ENCODE measurements around the gene FBLN5. TPM values are rescaled to one million over a fixed set of nuclear protein-coding genes. Genes with fewer than 3 reads are reported as not detected.

FBLN5 gene
- total RNA-seq, 4 donors from 2014 or later: 77.7 to 186 (median 127) TPM

- H3K4me1 ChIP-seq: no peaks in the 10 kb centered on the region
- WGBS, 2 donors (ENCODE audit: low coverage in 1 of 2): 61 to 68% methylated on average over 3 to 4 of the region's 4 CpGs
- H3K9me3 ChIP-seq: no peaks in the 10 kb centered on the region
- no peak for ATAC-seq
- H3K27ac ChIP-seq: no peak overlapping the region
- no peak for TF ChIP-seq POLR2A (IDR thresholded peaks at IDR 0.05)
- TF ChIP-seq CTCF (IDR thresholded peaks at IDR 0.05): no peak
- no peak for TF ChIP-seq EP300 (IDR thresholded peaks at IDR 0.05)
- no peak for TF ChIP-seq POLR2AphosphoS5 (IDR thresholded peaks at IDR 0.05)
- H3K36me3 ChIP-seq: no peaks in the 10 kb centered on the region
- peaks cover 34% of the 10 kb centered on the region for H3K27me3 ChIP-seq
- no peak overlapping the region for H3K4me3 ChIP-seq
These were observed 104.1 kb downstream of the FBLN5 start for GRCh38 chr14:91843437-91843836.

GRCh38 chr14:91841065-91841464, 106.4 kb downstream of the FBLN5 start:
- H3K4me1 ChIP-seq: peaks cover 0 to 14% (median 5%) of the 10 kb centered on the region in 3 donors
- no peak overlapping the region for H3K27ac ChIP-seq
- no peaks in the 10 kb centered on the region for H3K36me3 ChIP-seq
- no peak overlapping the region for H3K4me3 ChIP-seq
- no peaks in the 10 kb centered on the region for H3K9me3 ChIP-seq
- no peak for ATAC-seq
- H3K27me3 ChIP-seq: peaks cover 58% of the 10 kb centered on the region
- TF ChIP-seq POLR2AphosphoS5 (IDR thresholded peaks at IDR 0.05): no peak
- TF ChIP-seq EP300 (IDR thresholded peaks at IDR 0.05): no peak
- no peak for TF ChIP-seq POLR2A (IDR thresholded peaks at IDR 0.05)
- no peak for TF ChIP-seq CTCF (IDR thresholded peaks at IDR 0.05)

- 88 to 91% methylated on average over 1 of the region's 1 CpG for WGBS, 2 donors (ENCODE audit: low coverage in 1 of 2)
- H3K4me1 ChIP-seq: peaks cover 0 to 19% (median 9%) of the 10 kb centered on the region in 3 donors
- H3K4me3 ChIP-seq: no peak overlapping the region
- peaks cover 65% of the 10 kb centered on the region for H3K27me3 ChIP-seq
- H3K27ac ChIP-seq: no peak overlapping the region
- TF ChIP-seq EP300 (IDR thresholded peaks at IDR 0.05): no peak
- TF ChIP-seq POLR2AphosphoS5 (IDR thresholded peaks at IDR 0.05): no peak
- no peaks in the 10 kb centered on the region for H3K9me3 ChIP-seq
- no peak for ATAC-seq
- H3K36me3 ChIP-seq: no peaks in the 10 kb centered on the region
These were observed 107.7 kb downstream of the FBLN5 start for GRCh38 chr14:91839749-91840148.

GRCh38 chr14:91837076-91837475, 110.4 kb downstream of the FBLN5 start:
- no peaks in the 10 kb centered on the region for H3K36me3 ChIP-seq
- peak overlapping the region; percentile 63 to 74 for H3K4me3 ChIP-seq
- WGBS, 2 donors (ENCODE audit: low coverage in 1 of 2): 36 to 46% methylated on average over 2 to 12 of the region's 12 CpGs
- no peak for ATAC-seq
- no peaks in the 10 kb centered on the region for H3K9me3 ChIP-seq
- peaks cover 0 to 19% (median 9%) of the 10 kb centered on the region in 3 donors for H3K4me1 ChIP-seq
- TF ChIP-seq EP300 (IDR thresholded peaks at IDR 0.05): no peak
- H3K27ac ChIP-seq: peak overlapping the region in 3 of 4 donors; percentile 76 to 86 (median 85)
- H3K27me3 ChIP-seq: peaks cover 55% of the 10 kb centered on the region

GRCh38 chr14:91835920-91836843, 111.3 kb downstream of the FBLN5 start:
- peaks cover 0 to 19% (median 9%) of the 10 kb centered on the region in 3 donors for H3K4me1 ChIP-seq
- H3K9me3 ChIP-seq: no peaks in the 10 kb centered on the region
- TF ChIP-seq POLR2AphosphoS5 (IDR thresholded peaks at IDR 0.05): no peak
- TF ChIP-seq POLR2A (IDR thresholded peaks at IDR 0.05): peak in 1 of 2 donors; percentile 33
- TF ChIP-seq CTCF (IDR thresholded peaks at IDR 0.05): peak in 1 of 4 experiments; percentile 14
- TF ChIP-seq EP300 (IDR thresholded peaks at IDR 0.05): no peak
- WGBS, 2 donors (ENCODE audit: low coverage in 1 of 2): 0% methylated on average over 1 to 9 of the region's 84 CpGs
- peak overlapping the region; percentile 63 to 74 for H3K4me3 ChIP-seq
- peak; percentile 88 for ATAC-seq
- H3K27me3 ChIP-seq: peaks cover 46% of the 10 kb centered on the region
- peak overlapping the region; percentile 15 to 86 (median 80) for H3K27ac ChIP-seq
- H3K36me3 ChIP-seq: no peaks in the 10 kb centered on the region
